Loucy (cell line): ENCODE measurements around the gene KIAA1328.

Source experiments
- EZH2phosphoT487 ChIP-seq: fragments of 200-600 bp; IDR thresholded peaks from 2 replicates; pipeline ENCODE4 v1.6.1; 2018; ENCODE audit warnings: antibody characterized with exemption, mild to moderate bottlenecking, moderate library complexity, borderline replicate concordance
- TF ChIP-seq, protein P1 (sequence below): fragments of 200-600 bp; sonication (generic); conservative IDR thresholded peaks from 2 replicates; pipeline ENCODE4 v1.5.1; 2014; ENCODE audit warnings: mild to moderate bottlenecking, antibody characterized with exemption, low read length

DNA sequence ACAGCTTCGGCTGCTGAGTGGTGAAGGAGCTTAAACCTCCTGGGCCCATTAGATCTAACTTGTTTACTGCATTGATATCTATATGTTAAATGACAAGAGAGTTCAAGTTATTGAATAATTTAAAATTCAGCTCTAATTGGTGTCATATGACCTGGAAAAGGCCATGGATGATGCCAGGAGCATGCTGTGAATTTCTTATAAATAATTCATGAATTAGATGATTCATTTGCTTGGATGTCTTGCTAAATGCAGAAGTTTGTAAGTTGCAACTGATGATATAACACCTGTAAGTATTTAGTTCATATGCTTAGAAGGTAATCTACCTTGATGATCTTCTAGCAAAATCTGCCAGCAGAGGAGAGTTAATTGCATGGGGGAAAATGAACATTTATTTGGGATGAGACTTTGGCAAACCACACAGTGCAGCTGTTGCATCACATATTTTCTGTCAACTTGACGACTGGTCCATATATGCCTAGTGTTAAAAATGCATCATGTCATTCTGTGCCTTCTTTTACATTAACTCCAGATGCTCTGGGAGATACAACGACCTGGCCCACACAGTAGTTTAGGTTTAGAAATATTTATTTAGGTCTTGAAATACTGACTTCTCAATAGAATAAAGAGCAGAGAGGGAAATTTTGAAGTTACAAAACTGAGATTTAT is 226.3 kb downstream of the KIAA1328 start:
- TF ChIP-seq EZH2phosphoT487 = no peak
- TF ChIP-seq, protein P1, sequence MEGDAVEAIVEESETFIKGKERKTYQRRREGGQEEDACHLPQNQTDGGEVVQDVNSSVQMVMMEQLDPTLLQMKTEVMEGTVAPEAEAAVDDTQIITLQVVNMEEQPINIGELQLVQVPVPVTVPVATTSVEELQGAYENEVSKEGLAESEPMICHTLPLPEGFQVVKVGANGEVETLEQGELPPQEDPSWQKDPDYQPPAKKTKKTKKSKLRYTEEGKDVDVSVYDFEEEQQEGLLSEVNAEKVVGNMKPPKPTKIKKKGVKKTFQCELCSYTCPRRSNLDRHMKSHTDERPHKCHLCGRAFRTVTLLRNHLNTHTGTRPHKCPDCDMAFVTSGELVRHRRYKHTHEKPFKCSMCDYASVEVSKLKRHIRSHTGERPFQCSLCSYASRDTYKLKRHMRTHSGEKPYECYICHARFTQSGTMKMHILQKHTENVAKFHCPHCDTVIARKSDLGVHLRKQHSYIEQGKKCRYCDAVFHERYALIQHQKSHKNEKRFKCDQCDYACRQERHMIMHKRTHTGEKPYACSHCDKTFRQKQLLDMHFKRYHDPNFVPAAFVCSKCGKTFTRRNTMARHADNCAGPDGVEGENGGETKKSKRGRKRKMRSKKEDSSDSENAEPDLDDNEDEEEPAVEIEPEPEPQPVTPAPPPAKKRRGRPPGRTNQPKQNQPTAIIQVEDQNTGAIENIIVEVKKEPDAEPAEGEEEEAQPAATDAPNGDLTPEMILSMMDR = no peak
